H9 (cell line): ENCODE data around the gene SNAPC5. TPM values are rescaled to one million over a fixed set of nuclear protein-coding genes. Genes with fewer than 3 reads are reported as not detected.

Experiments
- DNase-seq: peaks from one replicate; pipeline ENCODE4 v3.0.0-alpha.2; 2017
- H2AFZ ChIP-seq: one replicate; pipeline ENCODE4 v1.6.1; 2013; ENCODE audit warnings: mild to moderate bottlenecking, low read length, control low read depth, moderate library complexity
- H2AK5ac ChIP-seq: 2 replicates; pipeline ENCODE4 v1.6.1; 2013; ENCODE audit warnings: low read length, control low read depth, mixed read lengths; ENCODE audit not compliant: insufficient read length
- H2BK120ac ChIP-seq: one replicate; pipeline ENCODE4 v1.6.1; 2013; ENCODE audit warnings: low read depth, mild to moderate bottlenecking, low read length, control low read depth, inconsistent platforms; ENCODE audit not compliant: poor library complexity, severe bottlenecking
- H2BK12ac ChIP-seq: 2 replicates; pipeline ENCODE4 v1.6.1; 2013; ENCODE audit warnings: low read length, control low read depth, mixed read lengths, low read depth; ENCODE audit not compliant: insufficient read length
- H2BK15ac ChIP-seq: 2 replicates; pipeline ENCODE4 v1.6.1; 2013; ENCODE audit warnings: low read depth, low read length, control low read depth
- H2BK20ac ChIP-seq: one replicate; pipeline ENCODE4 v1.6.1; 2013; ENCODE audit warnings: low read depth, mild to moderate bottlenecking, low read length, control low read depth, inconsistent platforms; ENCODE audit not compliant: poor library complexity, severe bottlenecking
- H2BK5ac ChIP-seq: 2 replicates; pipeline ENCODE4 v1.6.1; 2013; ENCODE audit warnings: low read length, control low read depth, mixed read lengths; ENCODE audit not compliant: insufficient read length
- H3K14ac ChIP-seq: 2 replicates; pipeline ENCODE4 v1.6.1; 2013; ENCODE audit warnings: low read length, control low read depth; ENCODE audit not compliant: insufficient read depth
- H3K18ac ChIP-seq: 2 replicates; pipeline ENCODE4 v1.6.1; 2013; ENCODE audit warnings: low read depth, mild to moderate bottlenecking, mixed read lengths, low read length, control low read depth; ENCODE audit not compliant: insufficient read length
- H3K23ac ChIP-seq: 2 replicates; pipeline ENCODE4 v1.6.1; 2013; ENCODE audit warnings: low read length, control low read depth, mixed read lengths, low read depth; ENCODE audit not compliant: insufficient read length
- H3K23me2 ChIP-seq: 2 replicates; pipeline ENCODE4 v1.6.1; 2013; ENCODE audit warnings: low read depth, mild to moderate bottlenecking, mixed read lengths, low read length, control low read depth; ENCODE audit not compliant: insufficient read length, poor library complexity, severe bottlenecking
- H3K27ac ChIP-seq: 2 replicates; pipeline ENCODE4 v1.5.1; 2013; ENCODE audit warnings: low read length, control low read depth, mixed read lengths, low read depth; ENCODE audit not compliant: insufficient read length
- H3K27me3 ChIP-seq: 2 replicates; pipeline ENCODE4 v1.6.1; 2013; ENCODE audit warnings: low read length, control low read depth, inconsistent platforms; ENCODE audit not compliant: insufficient read depth
- H3K4ac ChIP-seq: 2 replicates; pipeline ENCODE4 v1.6.1; 2013; ENCODE audit warnings: low read depth, mild to moderate bottlenecking, control low read depth, inconsistent platforms, low read length, moderate library complexity
- H3K4me1 ChIP-seq: 2 replicates; pipeline ENCODE4 v1.6.1; 2013; ENCODE audit warnings: low read length, control low read depth, inconsistent platforms; ENCODE audit not compliant: insufficient read depth
- H3K4me2 ChIP-seq: 2 replicates; pipeline ENCODE4 v1.6.1; 2013; ENCODE audit warnings: low read length, control low read depth, mixed read lengths; ENCODE audit not compliant: insufficient read length, insufficient read depth
- H3K56ac ChIP-seq: 2 replicates; pipeline ENCODE4 v1.6.1; 2013; ENCODE audit warnings: low read depth, mild to moderate bottlenecking, mixed read lengths, low read length, control low read depth; ENCODE audit not compliant: insufficient read length
- H3K79me1 ChIP-seq: 2 replicates; pipeline ENCODE4 v1.6.1; 2013; ENCODE audit warnings: low read depth, mild to moderate bottlenecking, moderate library complexity, low read length, control low read depth, inconsistent platforms; ENCODE audit not compliant: insufficient read depth, poor library complexity, severe bottlenecking
- H3K79me2 ChIP-seq: 2 replicates; pipeline ENCODE4 v1.6.1; 2013; ENCODE audit warnings: low read length, control low read depth, inconsistent platforms; ENCODE audit not compliant: insufficient read depth
- H3K9ac ChIP-seq: 2 replicates; pipeline ENCODE4 v1.6.1; 2013; ENCODE audit warnings: low read length, control low read depth, mixed read lengths; ENCODE audit not compliant: insufficient read length; ENCODE audit errors: extremely low read depth
- H3K9me3 ChIP-seq: one replicate; pipeline ENCODE4 v1.6.1; 2013; ENCODE audit warnings: low read depth, low read length, inconsistent platforms; ENCODE audit not compliant: control insufficient read depth
- H3T11ph ChIP-seq: one replicate; pipeline ENCODE4 v1.6.1; 2013; ENCODE audit warnings: mild to moderate bottlenecking, low read length, control low read depth, inconsistent platforms
- H4K20me1 ChIP-seq: one replicate; pipeline ENCODE4 v1.6.1; 2013; ENCODE audit not compliant: control insufficient read depth, insufficient read length, insufficient read depth
- H4K5ac ChIP-seq: 2 replicates; pipeline ENCODE4 v1.6.1; 2013; ENCODE audit warnings: low read depth, mild to moderate bottlenecking, mixed read lengths, low read length, control low read depth; ENCODE audit not compliant: insufficient read length
- H4K8ac ChIP-seq: replicated peaks from 2 replicates; pipeline ENCODE4 v1.6.1; 2013; ENCODE audit warnings: low read length, control low read depth, mixed read lengths, low read depth; ENCODE audit not compliant: insufficient read length
- H4K91ac ChIP-seq: 2 replicates; pipeline ENCODE4 v1.6.1; 2013; ENCODE audit warnings: low read depth, mild to moderate bottlenecking, moderate library complexity, mixed read lengths, low read length, control low read depth; ENCODE audit not compliant: insufficient read length
- H3K27ac Mint-ChIP-seq, 3 experiments: 2 replicates in 2 of 3; 3 replicates in 1 of 3; pipeline ENCODE4 v1.8.0; 2020 to 2021; ENCODE audit warnings: mixed read lengths in 3 of 3, mild to moderate bottlenecking in 1 of 3, moderate library complexity in 1 of 3
- H3K27me3 Mint-ChIP-seq: 2 replicates; pipeline ENCODE4 v1.8.0; 2021; ENCODE audit warnings: low read depth, mild to moderate bottlenecking, moderate library complexity, mixed read lengths
- H3K36me3 Mint-ChIP-seq, 3 experiments: 2 replicates in 2 of 3; 3 replicates in 1 of 3; pipeline ENCODE4 v1.8.0; 2020 to 2021; ENCODE audit warnings: low read depth in 3 of 3, mixed read lengths in 3 of 3; ENCODE audit not compliant: insufficient read depth in 1 of 3
- H3K4me1 Mint-ChIP-seq, 2 experiments: 2 replicates each; pipeline ENCODE4 v1.8.0; 2020; ENCODE audit warnings: mixed read lengths in 2 of 2
- H3K4me3 Mint-ChIP-seq, 2 experiments: 2 replicates in 1 of 2; 3 replicates in 1 of 2; pipeline ENCODE4 v1.8.0; 2020 to 2021; ENCODE audit warnings: mild to moderate bottlenecking in 2 of 2, mixed read lengths in 2 of 2, moderate library complexity in 1 of 2
- H3K9me3 Mint-ChIP-seq, 2 experiments: 2 replicates in 1 of 2; 3 replicates in 1 of 2; pipeline ENCODE4 v1.8.0; 2020; ENCODE audit warnings: mild to moderate bottlenecking in 2 of 2, mixed read lengths in 2 of 2, moderate library complexity in 1 of 2
- CTCF ChIP-seq: fragments of 200-600 bp; sonication (generic); conservative IDR thresholded peaks from 3 replicates; pipeline ENCODE4 v1.8.0; 2021; ENCODE audit warnings: antibody characterized with exemption, mild to moderate bottlenecking
- WGBS: extraction: QIAGEN DNeasy Blood & Tissue Kit; methylation state at CpG from one replicate; pipeline ENCODE4 v1.1.7; 2013; ENCODE audit warnings: missing lambda C conversion rate, low lambda C conversion rate, mixed read lengths; ENCODE audit not compliant: insufficient read length; ENCODE audit errors: extremely low coverage; 5-methylcytosine and 5-hydroxymethylcytosine counted together
- total RNA-seq: library from RNA; stranded (reverse); gene quantifications from 2 replicates; pipeline ENCODE4 v1.2.1, GENCODE V29; 2021

SNAPC5 gene
- total RNA-seq, 1 experiment from 2014 or later = 28.9 TPM

DNA sequence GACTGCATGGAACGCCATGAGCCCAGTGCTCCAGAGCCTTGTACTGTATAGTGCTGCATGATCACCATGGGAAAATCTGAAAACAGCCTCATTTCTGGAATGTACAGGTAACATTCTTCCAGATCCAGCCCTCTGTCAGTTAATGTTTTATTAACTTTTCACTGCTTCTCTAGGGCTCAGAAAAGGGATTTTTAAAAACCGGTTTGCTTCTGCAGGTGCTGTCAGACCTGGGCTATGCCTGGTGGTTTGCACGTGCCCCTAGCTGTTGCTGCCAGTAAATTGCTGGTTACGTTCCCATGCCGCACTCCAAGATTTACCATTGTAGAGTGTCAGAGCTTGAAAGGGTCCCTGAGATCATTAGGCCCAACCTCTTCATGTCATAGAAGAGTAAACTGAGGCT is 9.0 kb downstream of the SNAPC5 start:
- Mint-ChIP-seq H3K27me3 (no peaks in the 10 kb centered on the region), H3K27ac (no peak overlapping the region; a peak in 1 of 7 replicates), H3K36me3 (peaks cover 22 to 81% (median 68%) of the 10 kb centered on the region in 3 experiments; a peak in 6 of 7 replicates), H3K4me1 (no peaks in the 10 kb centered on the region), H3K4me3 (no peak overlapping the region), H3K9me3 (no peaks in the 10 kb centered on the region)
- no peak overlapping the region for H3K4ac ChIP-seq
- no peak overlapping the region for H3K9ac ChIP-seq
- no CpG with 5 or more reads among the region's 5 CpGs for WGBS
- H3K23me2 ChIP-seq = no peaks in the 10 kb centered on the region
- H3K4me2 ChIP-seq = no peak overlapping the region
- H3K4me1 ChIP-seq = no peaks in the 10 kb centered on the region
- H2BK12ac ChIP-seq = no peak overlapping the region
- H3K27ac ChIP-seq = no peak overlapping the region
- H3K18ac ChIP-seq = no peak overlapping the region
- no peak overlapping the region for H2BK20ac ChIP-seq
- no peak overlapping the region for H2AFZ ChIP-seq
- no peak overlapping the region for H4K8ac ChIP-seq
- H4K5ac ChIP-seq = no peak overlapping the region
- H3K9me3 ChIP-seq = no peaks in the 10 kb centered on the region
- H3K14ac ChIP-seq = no peak overlapping the region
- no peak overlapping the region for H2BK5ac ChIP-seq
- H2BK15ac ChIP-seq = no peak overlapping the region
- no peaks in the 10 kb centered on the region for H3K27me3 ChIP-seq
- H4K20me1 ChIP-seq = no peaks in the 10 kb centered on the region
- no peak overlapping the region for H3T11ph ChIP-seq
- H3K79me2 ChIP-seq = no peaks in the 10 kb centered on the region
- no peak for TF ChIP-seq CTCF
- H3K23ac ChIP-seq = no peak overlapping the region
- H4K91ac ChIP-seq = no peak overlapping the region
- H2BK120ac ChIP-seq = no peak overlapping the region
- H3K56ac ChIP-seq = no peak overlapping the region
- no peak overlapping the region for H2AK5ac ChIP-seq
- no peak for DNase-seq
- H3K79me1 ChIP-seq = no peaks in the 10 kb centered on the region
